Fibroblast of lung (primary cell): ENCODE measurements around the gene PPIL6. TPM values are rescaled to one million over a fixed set of nuclear protein-coding genes. Genes with fewer than 3 reads are reported as not detected.

Experiments
- DNase-seq, 2 donors: peaks; one replicate each; pipeline versions ENCODE4 v3.0.0 to v3.0.0-alpha.2; 2010; ENCODE audit warnings: low read depth in 2 of 2
- H2AFZ ChIP-seq: 2 replicates; pipeline ENCODE4 v1.5.1; 2012; ENCODE audit warnings: low read length, control low read depth, inconsistent platforms
- H3K27ac ChIP-seq: 2 replicates; pipeline ENCODE4 v1.5.1; 2011; ENCODE audit warnings: low read length, control low read depth; ENCODE audit not compliant: insufficient read depth
- H3K27me3 ChIP-seq: 2 replicates; pipeline ENCODE4 v1.5.1; 2011; ENCODE audit warnings: mild to moderate bottlenecking, low read length; ENCODE audit not compliant: control insufficient read depth, insufficient read depth
- H3K36me3 ChIP-seq: 2 replicates; pipeline ENCODE4 v1.5.1; 2011; ENCODE audit warnings: low read length; ENCODE audit not compliant: control insufficient read depth, insufficient read depth
- H3K4me1 ChIP-seq: 2 replicates; pipeline ENCODE4 v1.5.1; 2011; ENCODE audit warnings: low read length; ENCODE audit not compliant: control insufficient read depth, insufficient read depth; ENCODE audit errors: extremely low read depth
- H3K4me2 ChIP-seq: 2 replicates; pipeline ENCODE4 v1.5.1; 2011; ENCODE audit warnings: low read length, control low read depth; ENCODE audit not compliant: insufficient read depth; ENCODE audit errors: extremely low read depth
- H3K4me3 ChIP-seq, 4 experiments: fragments of 200-600 bp in 1 of 4; sonication (generic) in 1 of 4; replicated peaks in 1 of 4; 2 replicates each; pipeline ENCODE4 v1.5.1; 2011 to 2016; ENCODE audit warnings: low read length in 4 of 4, low read depth in 3 of 4, mild to moderate bottlenecking in 3 of 4, control low read depth in 2 of 4, inconsistent platforms in 1 of 4, mixed read lengths in 1 of 4; ENCODE audit not compliant: insufficient read depth in 1 of 4; ENCODE audit errors: control extremely low read depth in 1 of 4
- H3K79me2 ChIP-seq: 2 replicates; pipeline ENCODE4 v1.5.1; 2012; ENCODE audit warnings: mild to moderate bottlenecking, low read length, inconsistent platforms; ENCODE audit not compliant: control insufficient read depth, insufficient read depth
- H3K9ac ChIP-seq: 2 replicates; pipeline ENCODE4 v1.5.1; 2011; ENCODE audit warnings: mild to moderate bottlenecking, low read length, control low read depth; ENCODE audit not compliant: insufficient read depth
- H3K9me3 ChIP-seq: 2 replicates; pipeline ENCODE4 v1.5.1; 2012; ENCODE audit warnings: low read depth, low read length; ENCODE audit not compliant: control insufficient read depth, insufficient read depth
- H4K20me1 ChIP-seq: 2 replicates; pipeline ENCODE4 v1.5.1; 2011; ENCODE audit warnings: low read length; ENCODE audit not compliant: control insufficient read depth, insufficient read depth; ENCODE audit errors: extremely low read depth
- EZH2 ChIP-seq: IDR thresholded peaks from 2 replicates; pipeline ENCODE4 v1.5.1; 2012; ENCODE audit warnings: low read length, control low read depth, mild to moderate bottlenecking; ENCODE audit errors: missing control alignments
- polyA plus RNA-seq, 2 donors: library from polyadenylated mRNA; depleted of rRNA in 1 of 2; stranded (reverse) in 1 of 2; unstranded in 1 of 2; fragments of >200 nt; gene quantifications; 2 replicates each; pipeline ENCODE4 v1.2.1, GENCODE V29; 2011 to 2012; ENCODE audit warnings: missing spikeins in 1 of 2
- total RNA-seq: library from RNA; depleted of rRNA; stranded (reverse); fragments of >200 nt; gene quantifications from 2 replicates; pipeline ENCODE4 v1.2.1, GENCODE V29; 2014
- TF ChIP-seq, protein P1 (sequence below), 2 donors: IDR thresholded peaks in 1 of 2; conservative IDR thresholded peaks in 1 of 2; 1 replicate in 1 of 2; 2 replicates in 1 of 2; pipeline ENCODE4 v1.5.1; 2011 to 2012; ENCODE audit warnings: low read length in 2 of 2, control low read depth in 1 of 2, inconsistent platforms in 1 of 2, low read depth in 1 of 2, mild to moderate bottlenecking in 1 of 2

PPIL6 gene
- total and polyA plus RNA-seq, 2 donors (not counting 1 experiment from before 2014, with no cell fraction given) = 0.78 to 5.0 TPM

DNA sequence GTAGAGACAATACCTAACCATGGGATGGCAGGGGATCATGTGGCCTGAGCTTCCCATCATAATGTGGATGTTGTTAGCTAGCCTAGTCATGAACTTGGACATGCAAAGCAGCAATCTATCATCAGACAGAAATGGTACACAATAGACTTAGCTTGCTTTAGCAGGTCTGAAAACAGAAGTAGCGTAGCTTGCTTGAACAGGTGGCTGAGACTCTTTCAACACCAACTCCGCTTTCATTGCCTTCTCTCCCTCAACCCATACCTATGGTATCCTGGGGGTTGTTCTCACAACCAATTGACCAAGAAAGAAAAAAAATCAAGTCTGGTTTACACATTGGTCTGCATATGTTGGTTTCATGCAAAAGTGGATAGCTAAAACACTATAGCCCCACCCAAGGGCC lies 81.2 kb downstream of the PPIL6 start:
- H3K27ac ChIP-seq = no peak overlapping the region
- H3K4me1 ChIP-seq = no peaks in the 10 kb centered on the region
- TF ChIP-seq, protein P1, sequence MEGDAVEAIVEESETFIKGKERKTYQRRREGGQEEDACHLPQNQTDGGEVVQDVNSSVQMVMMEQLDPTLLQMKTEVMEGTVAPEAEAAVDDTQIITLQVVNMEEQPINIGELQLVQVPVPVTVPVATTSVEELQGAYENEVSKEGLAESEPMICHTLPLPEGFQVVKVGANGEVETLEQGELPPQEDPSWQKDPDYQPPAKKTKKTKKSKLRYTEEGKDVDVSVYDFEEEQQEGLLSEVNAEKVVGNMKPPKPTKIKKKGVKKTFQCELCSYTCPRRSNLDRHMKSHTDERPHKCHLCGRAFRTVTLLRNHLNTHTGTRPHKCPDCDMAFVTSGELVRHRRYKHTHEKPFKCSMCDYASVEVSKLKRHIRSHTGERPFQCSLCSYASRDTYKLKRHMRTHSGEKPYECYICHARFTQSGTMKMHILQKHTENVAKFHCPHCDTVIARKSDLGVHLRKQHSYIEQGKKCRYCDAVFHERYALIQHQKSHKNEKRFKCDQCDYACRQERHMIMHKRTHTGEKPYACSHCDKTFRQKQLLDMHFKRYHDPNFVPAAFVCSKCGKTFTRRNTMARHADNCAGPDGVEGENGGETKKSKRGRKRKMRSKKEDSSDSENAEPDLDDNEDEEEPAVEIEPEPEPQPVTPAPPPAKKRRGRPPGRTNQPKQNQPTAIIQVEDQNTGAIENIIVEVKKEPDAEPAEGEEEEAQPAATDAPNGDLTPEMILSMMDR (conservative IDR thresholded peaks at IDR 0.05 in 1 of 2, IDR thresholded peaks at IDR 0.05 in 1 of 2; ENCODE audit: low read depth in 1 of 2, low read length in 2 of 2) = no peak
- TF ChIP-seq EZH2 = no peak
- H3K36me3 ChIP-seq = peaks cover 7% of the 10 kb centered on the region
- no peak overlapping the region for H2AFZ ChIP-seq
- DNase-seq = no peak
- no peak overlapping the region for H3K4me3 ChIP-seq
- no peak overlapping the region for H3K9ac ChIP-seq
- no peaks in the 10 kb centered on the region for H3K79me2 ChIP-seq
- H3K4me2 ChIP-seq = no peak overlapping the region
- H3K27me3 ChIP-seq = no peaks in the 10 kb centered on the region
- H4K20me1 ChIP-seq = no peaks in the 10 kb centered on the region
- H3K9me3 ChIP-seq = no peaks in the 10 kb centered on the region

DNA sequence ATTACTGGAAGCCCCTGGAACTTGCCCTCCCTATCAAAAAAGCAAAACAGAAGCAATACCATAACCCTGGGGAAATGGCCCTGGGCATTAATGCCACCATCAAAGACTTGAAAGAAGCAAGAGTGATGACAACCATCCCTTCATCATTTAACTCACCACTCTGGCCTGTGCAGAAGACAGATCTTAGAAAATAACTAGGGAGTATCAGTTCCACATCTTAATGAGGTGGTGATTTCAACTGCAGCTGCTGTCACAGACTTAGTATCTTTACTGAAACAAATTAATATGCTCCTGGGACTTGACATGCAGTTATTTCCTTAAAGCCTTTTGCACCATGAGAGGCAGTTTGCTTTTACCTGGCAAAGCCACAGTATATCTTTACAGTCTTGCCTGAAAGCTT lies 82.2 kb downstream of the PPIL6 start:
- no peak for DNase-seq
- H3K4me2 ChIP-seq = no peak overlapping the region
- no peak overlapping the region for H3K9ac ChIP-seq
- H3K79me2 ChIP-seq = no peaks in the 10 kb centered on the region
- peaks cover 7% of the 10 kb centered on the region for H3K36me3 ChIP-seq
- TF ChIP-seq, protein P1 (conservative IDR thresholded peaks at IDR 0.05 in 1 of 2, IDR thresholded peaks at IDR 0.05 in 1 of 2; ENCODE audit: low read depth in 1 of 2, low read length in 2 of 2) = no peak
- TF ChIP-seq EZH2 = no peak
- no peaks in the 10 kb centered on the region for H3K9me3 ChIP-seq
- H3K27me3 ChIP-seq = no peaks in the 10 kb centered on the region
- H2AFZ ChIP-seq = no peak overlapping the region
- H3K4me1 ChIP-seq = no peaks in the 10 kb centered on the region
- no peak overlapping the region for H3K4me3 ChIP-seq
- no peaks in the 10 kb centered on the region for H4K20me1 ChIP-seq
- no peak overlapping the region for H3K27ac ChIP-seq

DNA sequence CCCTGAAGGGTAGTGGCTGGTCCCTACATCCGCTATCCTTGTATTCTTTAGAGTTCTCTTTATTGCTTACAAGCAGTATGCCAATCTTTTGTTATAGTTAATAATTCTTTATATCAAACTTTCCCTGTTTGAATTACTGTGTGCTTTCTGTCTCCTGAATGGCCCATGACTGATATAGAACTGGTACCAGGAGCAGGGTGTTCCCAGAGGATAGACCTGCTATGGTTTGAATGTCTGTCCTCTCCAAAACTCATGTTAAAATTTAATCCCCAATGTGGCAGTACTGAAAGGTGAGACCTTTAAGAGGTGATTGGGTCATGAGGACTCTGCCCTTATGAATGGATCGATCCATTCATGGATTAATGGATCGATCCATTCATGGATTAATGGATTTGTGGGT lies 84.2 kb downstream of the PPIL6 start:
- H2AFZ ChIP-seq = no peak overlapping the region
- no peaks in the 10 kb centered on the region for H3K79me2 ChIP-seq
- H3K27me3 ChIP-seq = no peaks in the 10 kb centered on the region
- H3K27ac ChIP-seq = no peak overlapping the region
- H3K36me3 ChIP-seq = peaks cover 1% of the 10 kb centered on the region
- no peak overlapping the region for H3K4me3 ChIP-seq
- H4K20me1 ChIP-seq = no peaks in the 10 kb centered on the region
- H3K4me2 ChIP-seq = no peak overlapping the region
- peaks cover 5% of the 10 kb centered on the region for H3K4me1 ChIP-seq
- TF ChIP-seq, protein P1 (conservative IDR thresholded peaks at IDR 0.05 in 1 of 2, IDR thresholded peaks at IDR 0.05 in 1 of 2; ENCODE audit: low read depth in 1 of 2, low read length in 2 of 2) = no peak
- TF ChIP-seq EZH2 = no peak
- H3K9me3 ChIP-seq = no peaks in the 10 kb centered on the region
- DNase-seq = no peak
- no peak overlapping the region for H3K9ac ChIP-seq
